ENCODE data around the gene CYRIA.

The CYRIA gene

DNA sequence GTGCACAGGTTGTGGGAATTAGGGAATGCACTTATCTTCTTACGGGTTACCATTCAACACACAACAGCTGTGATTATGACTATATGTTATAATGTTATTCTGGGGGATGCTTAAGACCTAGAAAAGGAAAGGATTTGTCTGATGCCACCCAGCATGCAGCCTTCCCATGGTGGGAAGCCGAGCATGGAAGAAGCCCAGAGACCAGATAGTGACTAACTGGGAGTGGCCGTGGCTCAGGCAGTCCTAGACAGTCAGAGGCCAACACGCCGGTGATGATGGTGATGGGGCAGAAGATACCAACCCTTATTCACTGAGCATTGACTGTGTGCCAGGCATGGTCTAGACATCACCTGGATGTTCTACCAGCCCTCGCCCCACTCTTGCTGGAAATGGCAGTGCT lies 35.9 kb downstream of the CYRIA start:
- no peak for DNase-seq (ENCODE audit: low read depth)

DNA sequence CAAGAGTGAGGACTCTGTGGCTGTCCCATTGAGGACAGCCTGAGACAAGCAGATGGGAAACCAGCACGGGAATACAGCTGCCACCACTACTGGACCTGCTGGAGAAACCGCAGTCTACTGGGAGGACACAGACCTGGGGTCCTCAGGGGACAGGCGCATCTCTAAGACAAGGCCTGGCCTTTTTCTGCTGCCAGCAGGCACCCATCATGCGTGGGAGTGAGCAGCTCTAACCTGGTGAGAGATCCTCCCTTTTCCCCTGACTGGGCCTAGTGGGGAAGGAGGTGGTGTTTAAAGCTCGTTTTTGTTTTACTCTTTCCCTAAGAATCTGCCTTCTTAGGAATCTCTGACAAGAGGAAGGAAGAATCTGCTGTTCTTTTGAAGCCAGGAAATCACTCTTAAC lies 36.6 kb downstream of the CYRIA start:
- DNase-seq (ENCODE audit: low read depth) = no peak

DNA sequence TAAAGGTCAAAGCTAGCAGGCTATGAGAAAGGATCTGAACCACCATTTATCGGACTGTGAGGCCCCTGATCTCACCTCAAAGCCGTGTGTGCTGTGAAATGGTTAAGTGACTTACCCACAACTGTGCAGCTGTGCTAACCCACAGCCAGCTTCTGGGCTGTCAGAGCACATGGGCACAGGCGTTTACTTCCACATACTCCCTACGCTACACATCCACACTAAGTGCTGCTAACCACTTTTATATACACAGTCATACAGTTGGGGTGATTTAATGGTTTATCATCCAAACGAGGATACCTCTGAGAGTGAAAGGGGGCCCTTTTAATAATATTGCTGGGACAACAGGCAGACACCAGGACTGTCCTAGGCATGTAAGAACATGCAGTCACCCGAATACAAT lies 37.3 kb downstream of the CYRIA start:
- no peak for DNase-seq (ENCODE audit: low read depth)

DNA sequence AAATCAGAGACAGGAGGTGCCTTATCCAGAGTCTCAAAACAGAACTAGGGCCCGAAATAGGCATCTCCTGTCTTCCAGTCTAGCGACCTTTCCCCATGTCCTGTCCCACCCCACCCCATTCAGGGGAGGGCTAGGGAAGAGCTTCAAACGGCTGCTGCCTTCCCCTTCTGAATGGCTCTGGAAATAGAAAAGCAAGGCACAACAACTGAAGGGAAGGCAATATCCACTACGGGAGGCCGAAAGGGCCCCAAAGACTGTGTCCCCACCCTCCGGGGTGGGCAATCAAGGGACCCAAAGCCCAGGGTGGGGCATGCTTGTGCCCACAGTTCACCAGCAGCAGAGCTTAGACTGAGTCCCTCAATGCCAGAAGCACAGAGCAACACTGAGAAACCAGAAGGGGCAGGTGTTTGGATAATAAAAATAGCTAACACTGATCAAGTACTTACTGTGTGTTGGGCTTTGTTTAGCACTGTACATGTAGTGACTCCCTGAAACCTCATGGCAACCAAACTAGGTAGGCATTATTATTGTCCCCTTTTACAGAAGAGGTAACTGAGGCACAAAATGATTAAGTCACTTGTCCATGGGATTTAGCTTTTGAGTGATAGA lies 38.5 kb downstream of the CYRIA start:
- no peak for DNase-seq (ENCODE audit: low read depth)

DNA sequence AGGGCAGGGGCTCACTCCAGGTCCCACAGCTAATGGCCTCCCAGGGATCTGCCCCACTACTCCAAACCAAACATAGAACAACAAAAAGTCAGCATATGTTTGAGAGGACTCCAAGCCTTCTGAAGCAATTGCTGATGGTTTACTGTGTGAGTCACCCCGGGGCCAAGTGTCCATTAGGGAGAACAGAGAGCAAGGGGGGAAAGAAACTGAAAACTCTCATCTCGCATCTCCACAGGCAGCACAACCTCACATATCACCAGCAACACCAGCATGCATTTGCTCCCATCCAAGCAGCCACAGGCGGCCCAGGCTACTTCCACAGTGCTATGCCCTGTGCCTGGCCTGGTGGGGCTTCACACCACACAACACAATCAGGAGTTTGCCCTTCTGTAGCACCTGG lies 39.1 kb downstream of the CYRIA start:
- no peak for DNase-seq (ENCODE audit: low read depth)

DNA sequence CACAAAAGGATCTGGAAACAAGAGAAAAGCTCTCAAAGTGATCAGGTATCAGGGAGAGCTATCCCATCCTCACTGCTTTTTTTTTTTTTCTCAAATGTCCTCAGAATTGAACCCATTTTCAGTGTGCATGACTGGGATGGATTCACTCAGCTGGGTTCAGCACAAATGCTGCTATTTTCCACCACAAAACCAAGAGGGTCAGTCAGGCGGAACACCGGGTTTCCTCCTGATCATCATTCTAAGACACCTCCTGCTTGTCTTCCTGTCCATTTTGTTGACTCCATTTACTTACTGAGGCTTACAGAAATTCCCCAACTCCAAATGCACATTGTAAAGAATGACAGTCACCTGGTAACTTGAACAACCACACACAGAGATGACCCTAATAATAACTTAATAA lies 39.9 kb downstream of the CYRIA start:
- DNase-seq (ENCODE audit: low read depth) = no peak

DNA sequence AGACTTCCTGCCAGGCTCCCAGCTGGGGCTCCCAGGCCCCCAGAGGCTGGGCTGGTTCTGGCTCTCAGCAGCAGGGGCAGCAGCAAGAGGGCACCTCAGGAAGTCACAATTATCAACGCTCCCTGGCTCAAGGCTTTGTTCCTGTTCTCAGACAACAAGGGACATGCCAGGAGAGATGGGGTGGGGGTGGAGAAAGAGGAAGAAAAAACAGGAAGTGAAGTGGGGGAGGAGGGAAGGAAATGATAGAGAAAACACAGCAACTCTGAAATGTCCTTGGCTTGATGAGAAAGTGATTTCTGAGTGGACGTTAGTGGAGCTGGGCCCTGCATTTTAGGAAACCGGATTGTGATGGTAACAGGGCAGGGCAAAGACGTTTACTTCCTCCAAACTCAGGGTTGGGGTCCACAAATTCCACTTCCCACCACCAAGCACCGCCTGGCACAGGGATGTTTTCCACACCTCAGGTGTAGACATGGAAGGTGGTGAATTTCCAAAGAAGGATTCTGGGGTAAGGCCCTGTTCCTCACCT lies 40.4 kb downstream of the CYRIA start:
- DNase-seq (ENCODE audit: low read depth) = no peak

DNA sequence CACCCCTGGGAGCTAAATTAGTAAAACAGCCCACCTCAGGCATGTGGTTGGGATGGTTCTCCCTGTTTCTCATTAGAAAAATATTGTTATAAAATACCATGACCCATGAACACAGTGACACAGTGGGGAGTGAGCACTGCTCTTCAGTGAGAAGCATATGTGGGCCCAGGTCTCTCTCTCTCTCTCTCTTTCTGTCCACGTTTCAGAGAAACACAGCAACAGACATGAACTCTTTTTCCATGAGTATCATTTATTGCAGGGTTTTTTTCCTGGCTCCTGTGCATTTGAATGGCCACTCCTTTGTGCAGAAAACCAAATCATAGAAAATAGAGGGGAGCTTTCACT lies 41.2 kb downstream of the CYRIA start:
- no peak for DNase-seq (ENCODE audit: low read depth)

DNA sequence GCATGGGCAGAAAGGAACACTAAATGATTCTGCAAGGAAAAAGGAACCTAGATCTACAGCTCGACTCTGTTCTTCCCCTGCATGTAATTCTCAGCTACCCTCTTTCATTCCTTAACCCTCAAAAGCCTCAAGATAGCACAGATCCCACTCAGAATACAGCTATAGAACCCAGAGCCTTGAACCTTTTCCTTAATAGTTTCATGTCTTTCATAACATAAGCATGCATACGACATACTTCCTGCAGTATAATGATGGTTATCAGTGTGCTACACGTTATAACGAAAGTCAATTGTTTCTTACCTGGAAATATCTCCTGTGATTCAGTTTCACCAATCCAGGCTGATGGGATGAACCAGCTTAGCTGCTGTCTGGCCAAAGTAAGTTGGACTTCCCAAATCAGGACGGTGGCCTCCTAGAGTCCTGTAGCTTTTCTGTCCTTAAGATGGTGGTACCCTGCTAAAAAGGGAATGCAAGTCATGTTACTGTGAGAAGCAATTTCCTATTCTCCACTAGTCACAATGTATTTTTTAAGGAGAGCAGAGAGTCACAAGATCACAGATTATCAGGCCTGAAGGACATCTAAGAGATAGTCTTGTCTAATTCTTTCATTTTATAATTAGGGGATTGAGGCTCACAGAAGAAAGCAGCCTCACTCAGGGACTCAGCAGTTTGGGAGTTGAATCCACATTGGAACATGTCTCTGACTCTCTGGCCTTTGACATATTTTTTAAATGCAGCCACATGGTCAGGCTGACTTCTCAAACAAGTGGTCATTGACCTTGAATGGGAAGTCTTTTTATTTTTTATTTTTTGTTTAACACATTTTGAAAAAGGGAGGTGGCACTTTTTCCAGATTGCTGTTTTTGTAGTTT lies 41.8 kb downstream of the CYRIA start:
- no peak for DNase-seq (ENCODE audit: low read depth)

DNA sequence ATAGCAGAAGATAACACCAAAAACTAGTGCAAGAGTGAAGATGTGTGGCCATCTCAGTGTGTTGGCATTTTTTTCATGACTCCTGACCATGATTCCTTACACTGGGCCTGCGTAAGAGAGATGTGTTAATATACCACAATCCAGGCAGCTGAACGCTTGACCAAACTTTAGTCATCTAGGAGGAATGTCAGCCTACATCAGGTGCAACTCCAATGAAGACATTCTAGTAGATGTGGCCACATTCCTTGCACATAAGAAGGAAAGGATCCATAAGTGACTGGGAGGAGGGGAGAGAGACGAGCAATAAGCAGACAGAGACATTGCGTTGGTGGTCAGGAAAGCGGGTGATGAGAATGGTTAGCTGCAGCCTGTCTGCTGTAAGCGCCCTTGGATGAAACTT lies 42.6 kb downstream of the CYRIA start:
- DNase-seq (ENCODE audit: low read depth) = no peak

DNA sequence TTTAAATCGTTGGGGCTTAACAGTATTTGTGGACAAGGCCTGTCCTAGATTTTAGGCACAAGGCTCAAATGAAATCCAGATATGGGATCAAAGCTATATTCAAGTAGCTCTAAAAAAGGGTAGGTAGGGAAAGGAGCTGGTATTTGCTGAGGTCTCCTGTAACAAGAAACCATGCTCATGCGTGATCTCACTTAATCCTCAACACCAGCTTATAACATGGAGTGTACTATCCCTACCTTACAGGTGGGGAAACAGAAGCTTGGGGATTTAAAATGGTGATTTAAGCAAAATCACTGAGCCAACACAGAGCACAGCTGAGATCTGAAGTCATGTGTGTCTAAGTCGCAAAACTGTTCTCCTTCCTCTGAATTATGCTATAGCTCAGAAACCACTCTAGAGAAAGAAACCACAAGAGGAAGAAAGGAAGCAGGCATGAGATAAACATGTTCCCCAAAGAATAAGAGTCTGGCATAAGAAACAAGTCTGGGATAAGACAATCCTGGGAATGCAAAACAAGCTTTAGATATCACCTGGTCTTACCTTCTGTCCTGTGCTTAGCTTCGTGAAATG lies 43.1 kb downstream of the CYRIA start:
- no peak for DNase-seq (ENCODE audit: low read depth)

DNA sequence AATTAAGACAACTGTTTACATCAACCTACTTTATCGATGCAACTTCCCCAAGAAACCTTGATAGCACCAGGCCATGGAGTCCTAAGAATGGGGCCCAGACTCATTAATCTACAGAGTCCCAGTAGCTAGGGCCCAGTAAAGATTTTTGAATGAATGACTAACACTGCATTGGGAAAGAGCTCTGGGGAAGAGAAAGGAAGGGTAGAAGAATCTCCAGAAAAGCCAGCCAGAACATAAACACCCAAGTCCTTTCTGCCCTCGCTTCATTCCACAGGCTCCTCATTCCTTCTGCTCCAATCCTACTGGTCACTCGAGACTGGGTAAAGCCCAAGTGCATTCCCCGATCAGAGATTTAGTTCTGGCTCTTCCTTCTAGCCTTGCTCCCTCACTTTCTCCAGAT lies 44.3 kb downstream of the CYRIA start:
- no peak for DNase-seq (ENCODE audit: low read depth)

DNA sequence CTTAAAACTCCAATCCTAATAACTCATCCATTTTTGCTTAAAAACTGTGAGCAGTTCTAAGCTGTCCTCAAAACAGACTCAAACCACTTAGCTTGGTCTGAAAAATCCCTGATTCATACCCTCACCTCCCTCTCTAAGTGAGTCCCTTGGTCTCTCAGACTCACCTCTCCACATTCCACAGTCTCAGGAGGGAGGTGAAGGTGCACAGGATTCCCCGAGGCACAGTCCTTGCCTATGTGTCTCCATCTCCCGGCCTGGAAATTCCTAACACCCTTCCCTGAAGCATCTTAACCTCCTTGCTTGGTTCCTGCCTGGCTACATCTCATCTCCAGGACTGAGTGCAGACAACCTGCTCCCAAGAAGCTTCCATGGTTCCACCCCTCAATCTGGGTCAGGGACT lies 45.0 kb downstream of the CYRIA start:
- DNase-seq (ENCODE audit: low read depth) = no peak

DNA sequence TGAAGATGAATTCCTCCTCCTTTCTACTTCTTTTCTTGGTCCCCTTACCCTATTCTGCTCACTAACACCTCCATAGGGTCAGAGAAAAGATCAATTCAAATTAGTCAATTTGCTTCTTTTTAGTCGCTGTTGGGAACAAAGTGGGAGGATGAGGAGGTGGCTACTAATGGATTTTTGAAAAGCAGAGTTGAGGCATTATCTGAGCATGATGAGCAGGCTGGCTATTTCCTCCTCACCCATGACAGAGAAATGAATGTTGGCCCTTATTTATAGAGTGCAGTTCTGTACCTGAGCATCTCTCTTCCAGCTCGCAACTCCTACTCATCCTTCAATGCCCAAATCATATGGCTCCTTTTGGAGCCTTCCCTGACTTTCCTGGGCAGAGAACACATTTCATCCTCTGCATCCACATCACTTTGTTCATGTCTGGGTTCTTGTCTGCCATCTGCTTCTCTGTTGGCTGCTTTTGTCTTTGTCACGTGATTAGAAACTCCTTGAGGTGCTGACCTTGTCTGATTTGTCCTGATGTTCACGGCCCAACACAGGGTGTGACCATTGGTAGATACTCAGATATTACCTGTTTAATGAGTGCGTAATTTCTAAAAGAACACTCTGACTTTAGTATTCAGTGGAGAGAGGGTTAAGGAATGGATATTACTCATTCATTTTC lies 45.9 kb downstream of the CYRIA start:
- no peak for DNase-seq (ENCODE audit: low read depth)

DNA sequence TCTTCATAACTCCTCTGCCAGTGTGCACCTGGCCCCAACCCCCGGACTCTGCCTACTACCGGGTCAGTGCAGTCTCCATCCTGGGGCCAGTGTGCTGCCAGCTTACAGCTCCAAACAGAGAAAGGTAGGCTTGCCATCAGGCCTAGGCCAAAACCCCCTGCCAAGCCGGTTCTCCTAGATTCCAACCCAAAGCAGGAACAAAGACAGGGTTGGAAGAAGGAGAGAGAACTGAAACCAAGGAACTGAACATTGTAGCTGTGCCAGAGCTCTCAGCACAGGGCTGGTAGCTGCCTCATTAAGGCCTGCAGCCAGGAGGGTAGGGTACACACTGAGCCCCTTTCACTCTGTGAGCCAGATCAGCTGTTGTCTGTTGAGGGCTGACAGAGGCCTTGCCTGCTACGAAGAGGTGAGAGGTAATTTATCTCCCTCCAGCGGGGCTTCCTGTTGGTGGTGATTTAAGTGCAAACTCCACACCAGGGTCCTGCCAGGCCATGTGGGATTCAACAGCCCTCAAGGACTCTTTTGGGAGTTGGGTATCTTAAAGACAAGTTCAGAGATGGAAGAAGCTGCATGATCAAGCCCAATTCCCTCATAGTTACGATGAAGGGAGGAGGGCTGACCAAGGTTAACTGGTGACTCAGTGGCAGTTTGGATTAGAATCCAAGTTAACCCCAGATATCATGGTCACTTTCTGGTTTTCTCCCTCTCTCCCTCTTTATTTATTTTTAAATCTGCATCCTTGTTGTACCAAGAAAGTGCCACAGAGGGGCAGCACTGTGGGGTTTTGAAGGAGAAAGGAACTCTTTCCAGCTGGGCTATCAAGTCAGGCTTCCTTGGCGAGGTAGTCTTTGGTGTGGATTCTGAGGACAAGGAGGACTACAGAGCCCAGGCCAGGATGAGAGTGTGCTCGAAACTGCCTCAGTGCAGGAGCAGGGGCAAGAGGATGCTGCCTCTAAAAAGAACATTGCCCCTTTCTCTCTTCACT lies 48.1 kb downstream of the CYRIA start:
- no peak for DNase-seq (ENCODE audit: low read depth)

All from stimulated activated CD8-positive, alpha-beta memory T cell treated with anti-CD3 and anti-CD28 coated beads, Interleukin-12 subunit alpha, Interleukin-12 subunit beta, amount 100 ng/mL, for 1 hour (primary cell).